IPS-15b (cell line): ENCODE results near the gene LIPG.
A peak's percentile ranks its signal among the peaks of the same experiment; 100 is the strongest.
"Not testable (repeated sequence)": the region's sequence is repeated elsewhere in the genome, so short reads cannot be mapped to it uniquely, and the experiment has no call there.

Experiments
- H3K27me3 ChIP-seq: one replicate; pipeline ENCODE4 v1.6.1; 2013; ENCODE audit warnings: low read length; ENCODE audit not compliant: control insufficient read depth, insufficient read depth
- H3K36me3 ChIP-seq: one replicate; pipeline ENCODE4 v1.6.1; 2013; ENCODE audit warnings: low read length; ENCODE audit not compliant: control insufficient read depth, insufficient read depth
- H3K4me1 ChIP-seq: one replicate; pipeline ENCODE4 v1.6.1; 2013; ENCODE audit warnings: mild to moderate bottlenecking, low read length; ENCODE audit not compliant: control insufficient read depth, insufficient read depth
- H3K4me3 ChIP-seq: one replicate; pipeline ENCODE4 v1.5.1; 2013; ENCODE audit warnings: low read depth, low read length
- H3K9ac ChIP-seq: one replicate; pipeline ENCODE4 v1.6.1; 2013; ENCODE audit warnings: low read depth, mild to moderate bottlenecking, low read length
- H3K9me3 ChIP-seq: one replicate; pipeline ENCODE4 v1.6.1; 2013; ENCODE audit warnings: mild to moderate bottlenecking, low read length; ENCODE audit not compliant: control insufficient read depth, insufficient read depth

Gene LIPG

DNA sequence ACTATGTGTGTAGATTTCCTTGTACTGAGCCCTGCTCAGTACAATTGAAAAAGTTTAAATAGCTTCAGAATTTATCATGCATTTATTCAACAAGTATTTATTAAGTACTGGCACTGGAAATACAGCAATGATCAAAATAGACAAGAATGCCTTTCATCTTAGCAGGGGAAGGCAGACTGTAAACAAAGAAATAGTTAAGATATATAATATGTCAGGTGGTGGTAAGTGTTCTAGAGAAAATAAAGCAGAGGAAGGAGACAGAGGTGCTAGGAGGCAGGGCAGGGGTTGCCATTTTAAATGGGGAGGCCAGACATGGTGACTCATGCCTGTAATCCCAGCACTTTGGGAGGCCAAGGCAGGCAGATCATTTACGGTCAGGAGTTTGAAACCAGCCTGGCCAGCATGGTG lies 13.6 kb upstream of the LIPG start:
- H3K9ac ChIP-seq = no peak overlapping the region
- H3K4me3 ChIP-seq = no peak overlapping the region
- peaks cover 4% of the 10 kb centered on the region for H3K4me1 ChIP-seq
- H3K9me3 ChIP-seq = no peaks in the 10 kb centered on the region
- no peaks in the 10 kb centered on the region for H3K36me3 ChIP-seq
- no peaks in the 10 kb centered on the region for H3K27me3 ChIP-seq

DNA sequence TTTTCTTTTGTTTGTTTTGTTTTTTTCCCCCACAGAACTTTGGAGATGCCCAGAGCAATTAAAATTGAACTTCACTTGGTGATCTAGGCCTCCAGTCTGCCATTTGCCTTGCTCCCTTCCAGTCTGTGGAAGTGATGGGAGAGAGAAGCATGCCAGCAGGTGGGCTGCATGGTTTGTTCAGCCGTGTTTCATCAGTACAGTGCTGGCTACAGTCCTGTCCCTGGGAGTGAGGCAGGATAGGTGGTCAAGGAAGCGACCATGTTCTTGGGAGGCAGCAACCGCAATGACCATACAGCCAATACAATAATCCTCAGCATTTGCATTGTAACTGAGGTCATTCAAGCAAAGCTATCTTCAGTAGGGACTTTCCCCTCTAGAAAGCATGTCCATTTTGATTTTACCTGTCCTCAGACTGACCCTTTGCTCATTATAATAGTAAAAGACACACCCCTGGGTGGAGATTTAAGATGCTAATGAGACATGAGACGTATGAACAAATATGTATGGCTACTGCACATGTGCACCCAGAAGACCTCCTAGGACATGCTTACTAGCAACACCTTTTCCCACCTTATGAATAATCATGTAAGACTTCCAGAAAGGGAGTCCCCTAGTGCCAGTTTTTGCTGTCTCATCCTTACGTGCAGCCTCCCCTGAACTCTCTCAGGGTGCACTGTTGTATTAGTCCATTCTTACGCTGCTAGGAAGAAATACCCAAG lies 11.1 kb upstream of the LIPG start:
- no peaks in the 10 kb centered on the region for H3K36me3 ChIP-seq
- H3K9me3 ChIP-seq = no peaks in the 10 kb centered on the region
- no peaks in the 10 kb centered on the region for H3K27me3 ChIP-seq
- no peak overlapping the region for H3K4me3 ChIP-seq
- H3K4me1 ChIP-seq = peaks cover 4% of the 10 kb centered on the region
- no peak overlapping the region for H3K9ac ChIP-seq

DNA sequence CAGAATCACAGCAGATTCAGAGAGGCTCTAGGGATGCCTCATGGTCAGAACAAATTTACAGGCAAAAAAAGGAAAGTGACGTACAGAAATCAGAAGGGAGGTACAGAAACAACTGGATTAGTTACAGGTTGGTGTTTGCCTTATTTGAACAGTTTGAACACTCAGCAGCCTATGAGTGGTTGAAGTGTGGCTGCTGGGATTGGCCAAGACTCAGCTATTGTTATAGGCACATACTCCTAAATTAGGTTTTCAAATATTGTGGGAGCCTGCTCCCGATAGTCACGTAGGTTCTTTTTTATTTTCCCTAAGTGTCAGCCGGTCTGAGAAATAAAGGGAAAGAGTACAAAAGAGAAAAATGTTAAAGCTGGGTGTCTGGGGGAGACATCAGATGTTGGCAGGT lies 8.9 kb upstream of the LIPG start:
- no peaks in the 10 kb centered on the region for H3K9me3 ChIP-seq
- no peaks in the 10 kb centered on the region for H3K4me1 ChIP-seq
- H3K27me3 ChIP-seq = no peaks in the 10 kb centered on the region
- H3K36me3 ChIP-seq = no peaks in the 10 kb centered on the region
- no peak overlapping the region for H3K4me3 ChIP-seq
- no peak overlapping the region for H3K9ac ChIP-seq

DNA sequence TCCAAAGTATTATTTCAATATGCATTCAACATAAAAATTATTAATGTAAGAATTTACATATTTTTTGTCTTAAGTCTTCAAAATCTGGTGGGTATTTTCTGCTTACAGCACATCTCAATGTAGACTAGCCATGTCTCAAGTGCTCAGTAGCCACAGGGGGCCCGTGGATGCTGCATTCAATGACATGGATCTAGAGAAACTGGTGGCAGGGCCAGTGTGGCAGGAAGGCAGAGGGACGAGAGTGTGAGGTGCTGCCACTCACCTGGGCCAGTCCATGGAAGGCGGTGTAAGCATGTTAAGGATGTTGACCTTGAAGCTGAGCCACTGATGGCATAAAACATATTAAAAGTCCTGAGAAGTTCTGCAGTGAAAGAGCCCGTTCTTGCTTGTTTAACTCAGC lies 6.2 kb upstream of the LIPG start:
- Histone ChIP-seq H3K36me3 (no peaks in the 10 kb centered on the region), H3K4me3 (no peak overlapping the region), H3K9me3 (no peaks in the 10 kb centered on the region), H3K27me3 (peaks cover 14% of the 10 kb centered on the region), H3K4me1 (no peaks in the 10 kb centered on the region), H3K9ac (no peak overlapping the region)

DNA sequence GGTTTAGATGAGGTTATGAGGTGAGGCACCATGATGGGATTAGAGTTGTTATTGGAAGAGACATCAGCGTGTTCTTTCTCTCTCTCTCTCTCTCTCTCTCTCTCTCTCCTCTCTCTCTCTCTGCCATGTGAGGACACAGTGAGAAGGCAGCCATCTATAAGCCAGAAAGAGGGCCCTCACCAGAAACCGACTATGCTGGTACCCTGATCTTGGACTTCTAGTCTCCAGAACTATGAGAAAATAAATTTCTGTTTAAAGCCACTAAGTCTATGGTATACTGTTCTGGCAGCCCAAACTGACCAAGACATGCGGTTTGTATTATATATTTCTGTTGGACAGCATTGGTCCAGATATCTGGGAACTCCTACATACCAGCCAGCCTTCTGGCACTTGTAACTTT lies 3.5 kb upstream of the LIPG start:
- H3K4me1 ChIP-seq = peaks cover 7% of the 10 kb centered on the region
- H3K36me3 ChIP-seq = no peaks in the 10 kb centered on the region
- H3K9me3 ChIP-seq = no peaks in the 10 kb centered on the region
- peaks cover 33% of the 10 kb centered on the region for H3K27me3 ChIP-seq
- no peak overlapping the region for H3K4me3 ChIP-seq
- no peak overlapping the region for H3K9ac ChIP-seq

DNA sequence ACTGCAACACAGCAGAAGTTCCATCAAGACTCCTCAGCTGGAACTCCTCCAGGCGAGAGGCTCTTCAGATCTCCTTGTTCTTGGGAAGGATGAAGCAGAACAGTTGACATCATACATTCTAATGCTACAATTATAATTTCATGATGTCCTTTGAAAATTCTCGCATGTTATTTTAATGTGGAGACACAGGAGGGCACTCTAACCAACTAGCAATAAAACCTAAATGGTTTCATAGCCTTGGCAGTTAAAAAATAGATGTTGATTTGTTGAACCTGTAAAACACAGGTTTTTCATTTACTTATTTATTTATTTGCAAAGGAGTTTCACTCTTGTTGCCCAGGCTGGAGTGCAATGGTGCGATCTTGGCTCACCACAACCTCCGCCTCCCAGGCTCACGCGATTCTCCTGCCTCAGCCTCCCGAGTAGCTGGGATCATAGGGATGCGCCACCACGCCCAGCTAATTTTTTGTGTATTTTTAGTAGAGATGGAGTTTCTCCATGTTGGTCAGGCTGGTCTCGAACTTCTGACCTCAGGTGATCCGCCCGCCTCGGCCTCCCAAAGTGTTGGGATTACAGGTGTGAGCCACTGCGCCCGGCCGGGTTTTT lies 2.4 kb upstream of the LIPG start:
- H3K4me3 ChIP-seq, H3K36me3 ChIP-seq, H3K9me3 ChIP-seq, H3K9ac ChIP-seq, H3K4me1 ChIP-seq: not testable (repeated sequence)
- H3K27me3 ChIP-seq = peaks cover 42% of the 10 kb centered on the region

DNA sequence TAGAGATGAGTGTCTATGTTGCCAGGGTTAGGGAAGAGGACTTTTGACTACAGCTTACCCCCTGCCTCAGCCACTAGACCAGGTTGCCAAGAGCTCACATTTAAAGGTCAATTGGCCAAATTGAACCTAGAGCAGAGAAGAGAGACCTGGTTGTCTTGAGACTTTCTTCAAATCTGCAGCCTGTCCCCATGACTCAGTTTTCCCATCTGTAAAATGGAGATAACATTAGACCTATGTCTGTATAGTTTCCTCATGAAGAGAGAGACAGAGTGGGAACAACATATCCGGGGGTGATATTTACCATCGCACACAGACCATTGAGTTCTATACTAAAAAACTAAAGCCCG lies 1.6 kb upstream of the LIPG start:
- Histone ChIP-seq H3K4me1 (peaks cover 9% of the 10 kb centered on the region), H3K9me3 (no peaks in the 10 kb centered on the region), H3K4me3 (peak overlapping the region; percentile 89), H3K9ac (no peak overlapping the region), H3K27me3 (peaks cover 42% of the 10 kb centered on the region), H3K36me3 (no peaks in the 10 kb centered on the region)

DNA sequence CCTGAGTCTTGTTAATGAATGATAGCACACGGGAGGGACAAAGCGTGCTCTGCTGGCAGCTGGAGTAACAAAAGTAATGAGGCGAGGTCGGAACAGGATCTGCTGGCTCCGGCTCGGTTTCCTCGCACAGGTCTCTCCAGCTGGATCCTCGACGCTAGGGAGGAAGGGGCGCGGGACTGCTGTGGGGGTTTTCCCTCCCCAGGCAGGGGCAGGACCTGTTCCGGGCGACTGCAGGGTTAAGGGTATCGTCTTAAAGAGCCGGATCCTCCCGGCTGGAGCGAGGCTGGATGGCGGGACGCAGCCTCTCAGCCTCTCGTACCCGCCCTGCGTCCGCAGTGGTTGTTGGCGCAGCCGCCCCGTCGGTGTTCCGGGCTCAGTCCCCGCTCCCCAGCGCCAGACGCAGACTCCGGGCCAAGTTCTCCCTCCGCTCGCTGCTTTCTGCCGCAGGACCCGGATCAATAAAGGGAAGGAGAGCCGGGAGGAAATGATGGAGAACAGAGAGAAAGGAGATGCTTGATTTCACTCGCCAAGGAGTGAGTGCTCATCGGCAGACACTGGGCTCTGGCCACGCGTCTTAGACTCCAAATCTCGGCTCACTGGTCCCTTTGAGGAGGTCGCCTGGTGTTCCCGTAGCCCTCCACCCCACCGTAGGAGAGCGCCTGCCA lies 1.1 kb upstream of the LIPG start:
- Histone ChIP-seq H3K36me3 (no peaks in the 10 kb centered on the region), H3K9me3 (no peaks in the 10 kb centered on the region), H3K4me1 (peaks cover 9% of the 10 kb centered on the region), H3K27me3 (peaks cover 42% of the 10 kb centered on the region), H3K9ac (peak overlapping the region; percentile 84), H3K4me3 (peak overlapping the region; percentile 89)

DNA sequence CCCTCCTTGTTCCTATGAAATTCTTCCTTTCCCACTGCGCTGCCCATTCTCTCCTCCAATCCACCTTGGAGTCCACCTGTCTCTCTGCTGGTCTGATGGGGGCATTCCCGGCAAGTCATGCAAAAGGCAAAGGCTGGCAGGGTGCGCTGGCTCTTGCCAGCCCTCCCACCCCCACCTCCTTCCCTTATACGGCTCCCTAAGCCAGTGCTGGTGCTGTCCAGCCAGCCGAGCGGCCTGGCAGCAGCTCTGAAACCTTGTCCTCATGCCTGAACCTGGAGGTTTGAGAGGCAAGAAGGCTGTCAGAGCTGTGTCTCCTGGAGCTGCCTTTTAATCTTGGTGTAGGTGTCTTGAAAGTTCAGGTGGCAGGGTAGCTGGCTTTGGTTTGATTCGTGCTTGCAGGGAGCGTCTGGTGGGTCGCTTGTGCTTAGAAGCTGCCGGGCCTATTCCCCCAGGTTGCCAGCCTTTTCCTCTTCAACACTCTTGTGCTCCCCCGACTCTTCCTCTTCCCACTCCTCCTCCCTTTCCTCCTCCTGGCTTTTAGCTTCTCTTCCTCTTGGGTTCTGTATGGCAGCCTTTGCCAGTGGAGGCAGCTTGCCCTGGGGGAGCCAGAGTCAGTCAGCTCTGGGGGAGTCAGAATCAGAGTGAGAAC lies 748 bp downstream of the LIPG start:
- peak overlapping the region; percentile 89 for H3K4me3 ChIP-seq
- H3K4me1 ChIP-seq = peaks cover 9% of the 10 kb centered on the region
- H3K36me3 ChIP-seq = peaks cover 6% of the 10 kb centered on the region
- no peaks in the 10 kb centered on the region for H3K9me3 ChIP-seq
- peaks cover 42% of the 10 kb centered on the region for H3K27me3 ChIP-seq
- peak overlapping the region; percentile 38 for H3K9ac ChIP-seq

DNA sequence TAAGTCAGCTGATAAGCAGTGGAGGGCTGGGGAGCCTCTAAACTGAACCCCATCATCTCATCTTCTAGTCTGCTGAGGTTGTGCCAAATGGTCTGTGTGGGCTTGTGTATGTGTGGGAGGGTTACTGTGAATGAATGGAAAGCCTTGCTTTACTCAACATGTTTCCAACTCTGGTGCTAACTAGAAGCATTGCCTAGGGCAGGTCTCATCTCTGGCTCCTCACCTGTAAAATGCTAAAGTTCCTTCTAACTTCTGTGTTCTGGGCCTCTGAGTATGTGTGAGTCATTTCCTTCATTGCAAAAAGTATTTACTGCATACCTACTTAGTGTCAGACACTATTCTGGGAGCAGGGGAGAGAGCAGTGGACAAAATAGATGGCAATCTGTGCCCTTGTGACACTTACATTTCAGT lies 1.3 kb downstream of the LIPG start:
- H3K9ac ChIP-seq = no peak overlapping the region
- H3K4me3 ChIP-seq = peak overlapping the region; percentile 89
- H3K4me1 ChIP-seq = peaks cover 9% of the 10 kb centered on the region

DNA sequence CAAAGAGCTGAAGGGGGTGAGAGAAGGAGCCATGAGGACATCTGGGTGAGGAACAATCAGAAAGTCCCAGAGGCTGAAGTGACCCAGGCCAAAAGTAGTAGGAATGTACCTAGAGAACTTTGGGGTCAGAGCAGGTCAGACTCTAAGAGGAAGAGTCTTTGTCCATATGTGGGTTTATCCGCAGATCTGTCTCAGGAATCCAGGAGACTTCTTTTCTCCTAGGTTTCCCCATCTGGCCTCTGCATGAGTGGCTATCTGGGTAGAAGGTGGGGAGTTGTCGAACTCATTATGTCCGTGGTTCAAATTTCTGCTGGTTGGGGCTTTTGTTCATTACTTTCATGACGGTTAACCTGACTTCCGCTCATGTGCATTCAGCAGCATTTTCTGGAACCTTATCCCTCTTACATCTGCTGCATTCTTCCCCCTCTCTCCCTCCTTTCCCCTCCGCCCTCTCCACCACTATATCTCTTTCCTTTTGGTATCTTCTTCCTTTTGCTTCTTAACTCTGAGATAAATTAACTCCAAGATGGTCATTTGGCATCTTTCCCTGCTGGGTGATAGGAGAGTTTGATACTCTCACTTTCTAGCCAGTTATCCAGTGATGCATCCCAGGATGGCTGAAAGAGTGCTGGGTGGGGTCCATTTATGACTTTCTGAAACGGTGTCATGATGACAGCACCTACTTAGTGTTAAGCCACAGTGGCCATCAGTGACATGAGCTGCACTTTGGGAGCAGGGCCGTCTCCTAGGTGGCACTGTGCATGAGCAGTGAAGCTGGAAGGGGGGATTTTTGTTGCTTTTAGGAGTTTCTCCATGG lies 2.1 kb downstream of the LIPG start:
- Histone ChIP-seq H3K4me1 (peaks cover 9% of the 10 kb centered on the region), H3K4me3 (no peak overlapping the region), H3K36me3 (peaks cover 12% of the 10 kb centered on the region), H3K9me3 (no peaks in the 10 kb centered on the region), H3K9ac (no peak overlapping the region), H3K27me3 (peaks cover 42% of the 10 kb centered on the region)

More for the DNA sequence above, 1.3 kb downstream of the LIPG start:
- Histone ChIP-seq H3K27me3 (peaks cover 42% of the 10 kb centered on the region), H3K9me3 (no peaks in the 10 kb centered on the region), H3K36me3 (peaks cover 6% of the 10 kb centered on the region)
